ENCODE data around the gene PNMA8B.

The PNMA8B gene

DNA sequence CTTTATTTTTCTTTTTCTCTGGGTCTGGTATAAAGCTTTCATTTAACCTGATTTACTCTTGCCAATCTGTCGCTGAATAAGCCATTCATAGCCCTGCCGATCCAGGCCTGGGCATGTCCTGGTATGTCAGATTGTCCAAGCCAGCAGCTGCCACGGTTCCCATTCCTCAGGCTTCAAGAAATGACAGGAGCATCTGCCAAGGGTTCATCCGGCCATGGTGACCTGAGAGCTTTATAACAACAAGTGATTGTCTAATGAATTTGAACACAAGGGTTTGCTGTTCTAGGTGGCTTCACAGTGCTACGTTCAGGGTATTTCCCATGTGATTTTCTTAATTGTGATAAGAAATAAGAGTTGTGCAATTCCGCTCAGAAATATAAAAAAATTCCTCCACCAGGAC lies 44.3 kb downstream of the PNMA8B start:
- no peak for DNase-seq

DNA sequence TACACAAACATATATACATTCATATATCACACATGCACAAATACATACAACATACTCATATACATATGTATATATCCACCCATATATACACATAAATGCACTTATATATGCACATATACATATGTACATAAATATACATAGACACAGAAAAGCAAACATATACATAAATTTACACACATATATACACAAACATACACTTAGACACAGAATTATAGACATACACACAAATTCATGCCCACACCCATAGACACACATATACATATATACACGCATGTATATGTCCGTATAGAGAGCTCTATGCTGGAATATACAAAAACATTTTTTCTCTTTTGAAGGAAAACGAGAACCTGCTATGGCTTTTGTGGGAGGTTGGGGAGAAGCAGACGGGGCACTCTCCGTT lies 44.9 kb downstream of the PNMA8B start:
- no peak for DNase-seq

DNA sequence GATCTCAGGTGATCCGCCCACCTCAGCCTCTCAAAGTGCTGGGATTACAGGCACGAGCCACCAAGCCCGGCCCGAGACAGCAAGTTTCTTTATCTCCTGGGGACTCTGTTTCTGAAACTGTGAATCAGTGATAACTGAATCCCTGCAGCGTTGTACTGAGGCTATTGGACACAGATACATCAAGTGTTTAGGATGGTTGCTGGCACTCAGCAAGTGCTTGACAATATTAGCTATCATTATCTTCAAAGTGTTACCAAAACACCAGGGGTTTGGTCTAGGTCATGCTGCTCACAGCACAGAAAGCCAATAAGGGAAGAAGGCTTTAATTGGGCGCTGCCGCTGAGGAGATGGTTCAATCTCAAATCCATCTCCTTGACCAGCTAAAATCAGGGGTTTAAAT lies 46.4 kb downstream of the PNMA8B start:
- no peak for DNase-seq

DNA sequence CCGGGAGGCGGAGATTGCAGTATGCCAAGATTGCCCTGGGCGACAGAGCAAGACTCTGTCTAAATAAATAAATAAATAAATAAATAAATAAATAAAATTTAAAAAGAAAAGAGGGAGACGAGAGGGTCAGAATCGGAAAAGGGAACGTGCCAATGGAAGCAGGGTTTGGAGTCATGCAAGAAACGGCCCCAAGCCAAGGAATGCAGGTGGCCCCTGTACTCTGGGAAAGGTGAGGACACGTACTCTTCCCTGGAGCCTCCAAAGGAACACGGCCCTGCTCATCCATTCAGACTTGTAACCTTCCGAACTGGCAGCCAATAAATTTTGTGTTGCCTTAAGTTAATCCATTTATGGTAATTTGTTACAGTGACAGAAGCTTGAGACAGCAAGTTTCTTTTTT lies 47.1 kb downstream of the PNMA8B start:
- no peak for DNase-seq

DNA sequence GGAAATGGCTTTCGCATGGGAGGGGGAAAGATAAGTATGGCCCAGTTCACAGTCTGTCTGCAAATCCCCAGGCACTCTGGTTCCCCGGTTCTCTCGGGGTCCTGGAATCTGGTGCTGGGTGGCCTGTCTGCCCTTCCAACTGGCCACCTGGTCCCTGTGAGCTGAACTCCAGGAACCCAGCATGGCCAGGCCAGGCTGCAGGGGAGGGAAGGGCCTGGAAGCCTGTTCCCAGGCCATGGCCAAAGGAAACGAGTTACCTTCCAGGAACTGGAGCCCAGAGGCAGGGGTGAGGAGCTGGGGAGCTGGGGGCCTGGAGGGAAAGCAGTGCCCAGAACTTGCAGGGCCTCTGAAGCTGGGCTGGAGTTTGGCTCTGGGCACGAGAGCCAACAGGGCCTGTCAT lies 47.8 kb downstream of the PNMA8B start:
- DNase-seq, result no peak

DNA sequence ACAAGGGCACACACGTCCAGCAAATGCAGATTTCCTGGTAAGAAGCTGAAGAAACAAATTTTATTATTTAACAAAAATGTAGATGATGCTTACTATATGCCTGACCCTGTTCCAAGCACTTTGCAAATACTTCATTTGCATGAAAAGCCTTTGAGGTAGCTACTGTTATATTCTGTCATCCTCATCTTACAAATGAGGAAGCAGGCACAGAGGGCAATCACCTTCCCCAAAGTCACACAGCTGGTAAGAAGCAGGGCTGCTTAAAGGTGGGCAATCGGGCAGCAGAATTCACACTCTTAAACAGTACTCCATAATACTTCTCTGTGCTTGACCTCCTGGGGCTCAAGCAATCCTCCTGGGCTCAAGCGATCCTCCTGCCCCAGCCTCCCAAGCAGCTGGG lies 48.7 kb downstream of the PNMA8B start:
- no peak for DNase-seq

DNA sequence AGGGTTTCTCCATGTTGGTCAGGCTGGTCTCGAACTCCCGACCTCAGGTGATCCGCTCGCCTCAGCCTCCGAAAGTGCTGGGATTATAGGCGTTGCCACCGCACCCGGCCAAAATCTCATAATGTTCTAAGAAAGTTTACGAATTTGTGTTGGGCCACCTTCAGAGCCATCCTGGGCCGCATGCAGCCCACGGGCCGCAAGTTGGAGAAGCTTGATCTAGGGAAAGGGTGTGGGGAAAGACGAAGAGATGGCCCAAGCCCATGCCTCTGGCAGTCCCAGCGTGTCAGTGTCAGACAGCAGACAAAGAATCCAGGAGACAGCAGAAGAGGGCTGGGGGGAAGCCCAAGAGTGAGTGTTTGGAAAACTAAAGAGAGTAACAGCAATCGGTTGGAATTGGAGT lies 49.6 kb downstream of the PNMA8B start:
- DNase-seq, result no peak

DNA sequence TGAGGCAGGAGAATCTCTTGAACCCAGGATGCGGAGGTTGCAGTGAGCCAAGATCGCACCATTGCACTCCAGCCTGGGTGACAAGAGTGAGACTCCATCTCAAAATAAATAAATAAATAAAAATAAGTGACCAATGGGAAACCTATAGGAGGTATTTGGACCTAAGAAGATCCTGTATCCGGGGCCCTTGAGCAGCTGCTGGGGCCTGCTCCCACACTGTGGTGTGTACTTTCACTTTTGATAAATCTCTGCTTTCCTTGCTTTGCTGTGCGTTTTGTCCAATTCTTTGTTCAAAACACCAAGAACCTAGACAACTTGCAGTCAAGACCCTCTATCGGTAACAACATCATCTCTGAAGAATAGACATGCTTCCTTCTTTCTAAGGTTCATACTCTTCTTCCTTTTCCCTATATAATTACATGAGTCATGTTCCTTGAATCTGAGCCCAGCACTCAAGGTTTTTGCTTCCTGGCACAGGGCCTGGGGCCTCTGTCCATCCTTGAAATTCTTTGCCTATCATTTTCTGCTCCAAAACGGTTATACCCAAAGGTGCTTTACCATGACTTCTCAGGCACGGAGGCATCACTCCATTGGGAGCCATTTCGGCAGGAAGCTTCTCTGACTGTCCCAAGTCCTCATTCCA lies 52.7 kb downstream of the PNMA8B start:
- no peak for DNase-seq

DNA sequence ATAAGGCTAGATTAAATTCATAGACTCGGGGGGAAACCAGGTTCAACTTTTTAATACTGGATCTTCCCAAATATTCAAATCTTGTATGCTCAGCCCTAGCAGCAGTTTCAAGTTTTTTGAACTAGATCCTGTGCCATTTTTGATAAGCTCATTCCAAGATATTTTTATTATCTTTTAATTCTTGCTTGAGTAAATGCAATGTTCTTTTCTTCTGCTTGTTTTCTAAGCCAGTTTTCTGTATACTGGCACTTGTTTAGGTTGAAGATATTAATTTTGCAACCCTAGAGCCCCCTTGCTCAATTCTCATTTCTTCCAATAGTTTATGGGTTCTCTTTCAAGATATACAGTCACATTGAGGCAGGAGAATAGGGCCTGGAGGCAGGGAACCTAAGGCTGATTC lies 53.8 kb downstream of the PNMA8B start:
- no peak for DNase-seq

Measured in CD4-positive, alpha-beta T cell treated with Interferon alpha-2 for 1 hour (primary cell).